Suprapubic skin (tissue), 4 donors: ENCODE results near the gene IFNLR1. TPM values are rescaled to one million over a fixed set of nuclear protein-coding genes. Genes with fewer than 3 reads are reported as not detected.

Experiments
- DNase-seq, 2 donors: peaks; one replicate each; pipeline ENCODE4 v3.0.0-alpha.2; 2019; ENCODE audit warnings: low spot score in 2 of 2
- H3K27ac ChIP-seq: fragments of 200-600 bp; sonication (generic); one replicate; pipeline ENCODE4 v1.5.1; 2019
- H3K27me3 ChIP-seq: fragments of 200-600 bp; sonication (generic); one replicate; pipeline ENCODE4 v1.5.1; 2019
- H3K36me3 ChIP-seq: fragments of 200-600 bp; sonication (generic); one replicate; pipeline ENCODE4 v1.5.1; 2019
- H3K4me1 ChIP-seq: fragments of 200-600 bp; sonication (generic); one replicate; pipeline ENCODE4 v1.5.1; 2019
- H3K4me3 ChIP-seq: fragments of 200-600 bp; sonication (generic); one replicate; pipeline ENCODE4 v1.5.1; 2019; ENCODE audit warnings: mild to moderate bottlenecking
- H3K9me3 ChIP-seq: fragments of 200-600 bp; sonication (generic); one replicate; pipeline ENCODE4 v1.5.1; 2019
- CTCF ChIP-seq, 2 donors: fragments of 200-600 bp in 1 of 2; fragments of 450-650 bp in 1 of 2; sonication (generic) in 1 of 2; IDR thresholded peaks; one replicate each; pipeline ENCODE4 v1.5.1; 2016 to 2019; ENCODE audit warnings: antibody characterized with exemption in 2 of 2, mild to moderate bottlenecking in 1 of 2, moderate library complexity in 1 of 2
- EP300 ChIP-seq: sonication (generic); formaldehyde crosslinking; IDR thresholded peaks from one replicate; pipeline ENCODE4 v1.6.1; 2017; ENCODE audit warnings: antibody characterized with exemption
- POLR2A ChIP-seq, 2 donors: fragments of 450-650 bp; IDR thresholded peaks; one replicate each; pipeline ENCODE4 v1.6.1; 2017; ENCODE audit warnings: antibody characterized with exemption in 2 of 2, mild to moderate bottlenecking in 2 of 2, moderate library complexity in 2 of 2
- POLR2AphosphoS5 ChIP-seq, 3 donors: sonication (generic); formaldehyde crosslinking; IDR thresholded peaks; one replicate each; pipeline ENCODE4 v1.6.1; 2017; ENCODE audit warnings: antibody characterized with exemption in 3 of 3
- WGBS: methylation state at CpG from one replicate; pipeline ENCODE4 v1.1.5; 2018; 5-methylcytosine and 5-hydroxymethylcytosine counted together
- total RNA-seq, 4 donors: library from RNA; depleted of rRNA; stranded (reverse); fragments of >200 nt; gene quantifications; one replicate each; pipeline ENCODE4 v1.1.0, GENCODE V29; 2016

The IFNLR1 gene
- total RNA-seq, 4 donors from 2014 or later: 11.7 to 16.1 (median 14.0) TPM

DNA sequence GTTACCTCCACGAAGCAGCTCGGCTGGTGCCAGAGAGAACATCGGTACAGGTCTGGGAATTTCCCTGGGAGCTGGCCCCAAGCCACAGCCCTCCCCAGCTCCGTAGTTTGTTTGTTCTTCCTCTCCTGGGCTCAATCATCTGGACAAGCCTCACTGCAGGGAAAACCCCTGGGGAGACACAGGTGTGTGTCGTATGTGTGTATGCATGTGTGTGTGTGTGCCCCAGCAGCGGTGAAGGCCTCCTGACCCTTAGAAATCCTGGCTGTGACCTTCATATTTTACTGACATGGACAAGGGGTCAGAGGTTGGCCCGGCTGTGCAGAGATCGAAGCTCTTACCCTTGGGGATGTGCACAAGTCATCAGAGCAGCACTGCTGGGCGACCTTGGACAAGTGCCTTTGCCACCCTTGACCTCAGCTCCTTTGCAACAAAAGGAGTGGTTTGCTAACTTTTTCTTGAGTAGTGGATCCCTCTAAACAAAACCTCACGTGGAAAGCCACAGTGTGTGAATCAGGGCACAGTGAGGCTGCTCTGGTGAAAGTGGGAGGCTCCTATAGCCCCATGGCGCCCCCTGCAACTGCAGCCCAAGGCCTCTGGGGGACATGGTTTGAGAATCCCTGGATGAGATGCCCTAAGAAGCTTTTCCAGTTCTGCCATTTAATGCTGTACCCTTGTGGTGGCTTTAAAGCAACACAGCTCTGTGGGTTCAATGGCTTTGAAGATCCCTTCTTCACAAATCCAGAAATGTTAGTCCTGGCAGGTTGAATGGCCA is 31.9 kb downstream of the IFNLR1 start:
- Histone ChIP-seq H3K4me3 (no peak overlapping the region), H3K27ac (no peak overlapping the region), H3K4me1 (peaks cover 10% of the 10 kb centered on the region), H3K9me3 (no peaks in the 10 kb centered on the region), H3K27me3 (peaks cover 7% of the 10 kb centered on the region), H3K36me3 (peaks cover 23% of the 10 kb centered on the region)
- TF ChIP-seq EP300 (no peak), CTCF (IDR thresholded peaks at IDR 0.05) (no peak), POLR2AphosphoS5 (IDR thresholded peaks at IDR 0.05) (no peak), POLR2A (IDR thresholded peaks at IDR 0.05) (no peak)
- no peak for DNase-seq
- 45% methylated on average over 10 of the region's 11 CpGs for WGBS

DNA sequence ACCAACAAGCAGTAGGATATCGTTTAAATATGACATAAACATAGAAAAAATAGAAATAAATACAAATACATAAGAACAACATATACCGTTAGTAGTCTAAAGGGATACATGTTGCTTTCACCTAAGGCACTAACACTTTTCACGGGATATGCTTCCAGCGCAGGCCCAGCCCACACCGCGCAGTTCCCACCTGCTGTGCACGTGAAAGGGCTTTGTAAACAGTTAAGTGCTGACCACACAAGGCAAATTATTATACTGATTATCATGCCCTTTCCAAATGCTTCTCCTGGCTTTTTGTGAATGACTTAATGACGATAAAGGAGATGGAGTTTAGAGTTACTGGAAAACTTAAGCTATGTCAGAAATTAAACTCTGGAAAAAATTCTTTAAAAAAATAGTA is 32.9 kb downstream of the IFNLR1 start:
- 69% methylated on average over 8 of the region's 8 CpGs for WGBS
- Histone ChIP-seq H3K4me3 (no peak overlapping the region), H3K36me3 (peaks cover 15% of the 10 kb centered on the region), H3K9me3 (no peaks in the 10 kb centered on the region), H3K27me3 (peaks cover 7% of the 10 kb centered on the region), H3K4me1 (peaks cover 18% of the 10 kb centered on the region), H3K27ac (no peak overlapping the region)
- TF ChIP-seq EP300: no peak
- TF ChIP-seq CTCF (IDR thresholded peaks at IDR 0.05): no peak
- no peak for TF ChIP-seq POLR2A (IDR thresholded peaks at IDR 0.05)
- TF ChIP-seq POLR2AphosphoS5 (IDR thresholded peaks at IDR 0.05): no peak
- no peak for DNase-seq

GRCh38 chr1:24152631-24153494 is 34.2 kb downstream of the IFNLR1 start:
- peak in 1 of 2 donors; percentile 60 for DNase-seq
- Histone ChIP-seq H3K9me3 (no peaks in the 10 kb centered on the region), H3K27me3 (peaks cover 7% of the 10 kb centered on the region), H3K27ac (no peak overlapping the region), H3K4me1 (peaks cover 18% of the 10 kb centered on the region), H3K36me3 (peaks cover 11% of the 10 kb centered on the region), H3K4me3 (no peak overlapping the region)
- 75% methylated on average over 8 of the region's 10 CpGs for WGBS
- no peak for TF ChIP-seq POLR2A (IDR thresholded peaks at IDR 0.05)

DNA sequence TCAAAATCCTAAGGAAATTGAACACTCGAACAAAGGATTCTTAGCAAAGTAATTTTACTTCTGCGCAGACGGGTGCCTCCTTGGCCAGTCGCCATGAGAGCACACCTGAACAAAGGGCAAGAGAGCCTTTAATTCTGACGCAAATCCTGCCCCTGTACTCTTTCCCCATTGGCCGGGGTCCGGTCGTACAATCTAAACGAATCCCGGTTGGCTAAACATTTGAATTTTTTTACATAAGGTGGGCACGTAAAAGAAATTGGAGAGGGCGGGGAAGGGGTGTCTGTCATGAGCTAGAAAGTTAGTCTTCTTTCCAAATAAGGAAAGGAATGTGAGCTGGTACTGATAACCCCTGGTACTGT is 35.9 kb downstream of the IFNLR1 start:
- no peak overlapping the region for H3K27ac ChIP-seq
- H3K27me3 ChIP-seq: peaks cover 7% of the 10 kb centered on the region
- H3K9me3 ChIP-seq: no peaks in the 10 kb centered on the region
- no peaks in the 10 kb centered on the region for H3K36me3 ChIP-seq
- peaks cover 18% of the 10 kb centered on the region for H3K4me1 ChIP-seq
- 22% methylated on average over 12 of the region's 12 CpGs for WGBS
- no peak overlapping the region for H3K4me3 ChIP-seq
- TF ChIP-seq POLR2AphosphoS5 (IDR thresholded peaks at IDR 0.05): no peak
- no peak for TF ChIP-seq POLR2A (IDR thresholded peaks at IDR 0.05)
- TF ChIP-seq CTCF (IDR thresholded peaks at IDR 0.05): no peak
- peak in 1 of 2 donors; percentile 21 for DNase-seq

GRCh38 chr1:24150234-24151174 is 36.6 kb downstream of the IFNLR1 start:
- Histone ChIP-seq H3K27ac (peak overlapping the region; percentile 80), H3K36me3 (no peaks in the 10 kb centered on the region), H3K27me3 (peaks cover 7% of the 10 kb centered on the region), H3K4me1 (peaks cover 18% of the 10 kb centered on the region), H3K4me3 (peak overlapping the region; percentile 41), H3K9me3 (no peaks in the 10 kb centered on the region)
- WGBS: 15% methylated on average over 36 of the region's 36 CpGs
- TF ChIP-seq CTCF (IDR thresholded peaks at IDR 0.05) (peak; percentile 81 to 93), POLR2A (IDR thresholded peaks at IDR 0.05) (no peak)
- peak; percentile 96 to 97 for DNase-seq
